GM19099 (cell line): ENCODE measurements around the gene KIAA2012.

ENCODE experiments used
- POLR2A ChIP-seq: IDR thresholded peaks from 3 replicates; pipeline ENCODE4 v1.6.1; 2011; ENCODE audit warnings: low read depth; ENCODE audit not compliant: insufficient read length; ENCODE audit errors: extremely low read depth

Gene KIAA2012

DNA sequence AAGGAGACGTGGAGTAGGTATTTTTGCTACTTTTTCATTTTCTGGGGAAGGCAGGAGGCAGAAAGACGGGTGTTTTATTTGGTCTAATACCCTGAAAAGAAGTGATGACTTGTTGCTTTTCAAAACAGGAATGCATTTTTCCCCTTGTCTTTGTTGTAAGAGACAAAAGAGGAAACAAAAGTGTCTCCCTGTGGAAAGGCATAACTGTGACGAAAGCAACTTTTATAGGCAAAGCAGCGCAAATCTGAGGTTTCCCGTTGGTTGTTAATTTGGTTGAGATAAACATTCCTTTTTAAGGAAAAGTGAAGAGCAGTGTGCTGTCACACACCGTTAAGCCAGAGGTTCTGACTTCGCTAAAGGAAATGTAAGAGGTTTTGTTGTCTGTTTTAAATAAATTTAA is 36.0 kb upstream of the KIAA2012 start:
- TF ChIP-seq POLR2A, result no peak

DNA sequence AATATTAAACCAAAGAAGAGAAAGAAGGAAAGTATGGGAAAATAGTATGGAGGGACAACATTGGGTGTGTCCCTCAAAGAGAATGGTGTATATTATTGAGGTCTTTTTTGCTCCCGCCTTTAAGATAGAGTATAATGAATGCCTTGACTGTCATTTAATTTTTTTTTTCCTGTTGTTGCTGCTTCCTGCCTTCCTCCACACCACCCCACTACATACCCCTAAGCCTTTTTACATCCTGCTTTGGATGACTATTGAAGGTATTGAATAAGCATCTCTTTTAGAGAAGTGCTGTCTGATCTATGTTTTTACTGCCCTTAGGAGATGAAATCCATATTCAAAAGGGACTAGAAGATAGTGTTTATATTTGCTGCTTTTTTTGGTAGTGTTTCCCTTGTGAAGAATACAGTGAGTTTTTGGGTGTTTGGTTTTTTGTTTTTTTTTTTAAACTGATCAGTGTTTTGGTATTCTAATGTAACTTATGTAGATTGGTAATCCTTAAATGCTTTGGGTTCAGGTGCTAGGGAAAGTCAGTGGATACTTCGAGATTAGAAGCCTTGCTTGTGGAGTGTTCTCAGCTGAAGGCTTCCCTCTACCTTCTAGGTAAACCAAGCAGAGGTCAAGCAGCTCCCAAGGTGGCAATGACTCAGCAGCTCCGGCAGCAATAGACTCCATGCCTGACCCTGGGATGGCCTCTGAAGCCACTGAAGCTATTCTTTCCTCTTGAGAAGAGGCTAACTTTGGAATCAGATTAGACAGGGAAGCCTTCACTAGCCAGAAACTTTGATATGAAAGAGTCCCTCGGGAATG is 34.4 kb upstream of the KIAA2012 start:
- no peak for TF ChIP-seq POLR2A

DNA sequence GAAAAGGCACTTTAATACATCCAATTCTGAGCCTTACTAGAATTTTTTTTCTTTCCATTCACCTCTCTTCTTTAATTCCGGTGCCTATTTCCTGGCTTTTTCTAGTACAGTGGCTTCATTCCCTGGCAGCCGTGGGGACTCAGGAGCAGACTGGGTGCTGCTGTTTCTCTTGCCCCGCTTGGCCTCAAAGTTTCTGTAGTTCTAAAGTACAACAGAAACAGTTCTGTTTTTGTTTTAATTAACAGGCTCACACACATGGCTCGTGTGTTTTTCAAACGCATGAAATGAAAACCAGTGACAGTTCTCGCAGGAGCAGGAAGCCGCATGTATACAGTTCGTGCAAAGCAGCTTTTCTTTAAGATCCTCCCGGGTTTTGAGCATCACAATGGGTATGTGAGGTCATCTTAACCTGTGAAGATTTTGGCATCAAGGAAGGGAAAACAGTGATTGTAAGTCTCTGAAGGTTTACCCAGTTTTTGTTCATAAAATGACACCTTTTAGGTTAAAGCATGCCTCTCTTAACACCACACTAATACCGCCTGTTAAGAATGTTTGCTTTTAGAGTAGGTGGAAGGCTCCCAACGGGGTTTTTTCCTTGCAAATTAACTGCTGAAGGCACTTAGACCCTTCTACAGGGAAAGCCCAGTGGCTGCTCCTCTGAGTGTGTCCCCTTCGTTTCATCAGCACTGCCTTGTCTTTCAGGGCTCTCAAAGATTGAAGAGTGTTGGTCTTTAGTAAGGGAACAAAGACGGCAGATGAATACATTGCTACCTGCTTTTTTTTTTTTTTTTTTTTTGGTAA is 33.6 kb upstream of the KIAA2012 start:
- no peak for TF ChIP-seq POLR2A

DNA sequence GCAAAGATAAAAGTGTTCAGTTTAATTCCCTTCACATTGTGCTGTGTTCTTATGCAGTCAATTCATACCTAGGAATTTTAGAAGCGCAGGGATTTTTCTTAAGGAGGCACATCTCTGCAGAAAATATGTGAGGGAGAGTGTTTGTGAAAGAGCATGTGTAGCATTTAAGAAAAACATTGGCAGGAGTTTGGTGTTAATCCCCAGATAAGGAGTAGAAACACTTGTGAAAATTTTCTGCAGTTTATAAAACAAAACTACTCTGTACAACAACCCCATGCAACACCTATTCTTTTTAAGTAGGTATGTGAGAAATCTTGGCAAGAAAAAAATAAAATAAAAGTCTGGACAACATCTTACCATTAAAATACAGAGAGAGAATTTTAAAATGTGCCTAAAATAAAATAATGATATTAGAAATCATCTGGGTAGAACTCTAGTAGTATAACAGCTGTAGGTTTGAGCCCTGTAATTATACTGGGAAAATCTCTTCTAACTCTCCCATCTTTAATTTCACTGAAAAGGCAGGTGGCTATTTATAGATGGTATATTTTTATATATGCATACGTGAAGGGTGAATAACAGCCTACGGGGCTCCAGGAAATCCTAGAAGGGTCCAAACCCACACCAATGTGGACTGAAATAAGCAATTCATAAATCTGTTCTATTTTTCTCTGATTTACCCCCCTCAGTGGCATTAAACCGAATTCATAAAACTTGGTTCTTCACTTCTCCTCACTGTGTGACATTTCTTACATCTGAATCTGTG is 32.8 kb upstream of the KIAA2012 start:
- no peak for TF ChIP-seq POLR2A

DNA sequence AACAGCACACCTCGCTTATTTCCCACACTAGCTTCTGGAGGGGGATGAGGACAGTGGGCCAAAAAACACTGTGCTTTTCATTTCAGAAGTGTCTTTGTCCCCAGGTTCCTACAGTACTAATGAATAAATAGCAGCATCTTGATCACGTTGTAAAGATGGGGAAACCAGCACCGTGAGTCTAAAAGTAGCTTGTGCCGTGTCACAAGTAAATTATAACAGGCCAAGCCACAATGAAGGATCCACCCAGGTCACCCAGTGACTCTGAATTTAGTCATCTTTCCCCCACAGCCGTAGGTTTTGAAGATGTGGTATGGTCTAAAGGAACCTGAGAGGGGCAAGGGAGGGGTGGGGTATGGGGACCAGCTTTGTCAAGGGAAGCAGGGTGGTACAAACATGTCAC is 30.6 kb upstream of the KIAA2012 start:
- TF ChIP-seq POLR2A, result no peak

DNA sequence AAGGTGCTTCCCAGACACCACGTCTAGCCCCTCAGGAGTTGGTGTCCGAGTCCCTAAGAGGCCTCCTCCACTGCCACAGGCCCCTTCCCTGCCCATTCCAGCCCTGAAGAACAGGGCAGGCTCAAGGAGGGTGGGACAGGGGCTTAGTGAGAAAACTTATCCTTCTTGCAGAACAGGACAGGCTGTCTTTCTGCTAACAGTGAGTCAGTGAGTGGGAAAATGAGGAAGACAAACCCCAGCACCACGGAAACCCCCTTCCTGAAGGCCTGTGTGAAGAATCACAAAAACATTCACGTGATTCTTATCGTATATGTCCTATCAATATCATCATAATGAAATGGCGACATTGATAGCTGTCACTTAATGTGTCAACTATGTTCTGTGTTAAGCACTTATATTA is 29.6 kb upstream of the KIAA2012 start:
- no peak for TF ChIP-seq POLR2A

DNA sequence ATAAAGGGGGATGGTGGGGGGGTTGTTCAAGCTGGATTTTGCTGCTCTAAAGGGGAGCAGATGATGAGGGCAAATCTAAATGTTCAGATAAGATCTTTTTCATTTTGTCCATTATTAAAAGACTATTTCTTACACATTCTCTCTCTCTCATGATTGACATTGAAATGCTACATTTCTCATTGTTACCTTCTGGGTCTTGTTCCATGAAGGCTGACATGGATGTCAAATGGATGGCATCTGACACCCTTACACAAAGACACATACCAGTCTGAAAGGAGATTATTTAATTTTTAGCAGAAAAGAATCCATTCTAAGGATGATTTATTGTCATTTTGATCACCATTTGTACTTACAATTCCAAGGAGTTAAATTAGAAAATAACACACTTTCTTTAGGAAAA is 28.3 kb upstream of the KIAA2012 start:
- no peak for TF ChIP-seq POLR2A

DNA sequence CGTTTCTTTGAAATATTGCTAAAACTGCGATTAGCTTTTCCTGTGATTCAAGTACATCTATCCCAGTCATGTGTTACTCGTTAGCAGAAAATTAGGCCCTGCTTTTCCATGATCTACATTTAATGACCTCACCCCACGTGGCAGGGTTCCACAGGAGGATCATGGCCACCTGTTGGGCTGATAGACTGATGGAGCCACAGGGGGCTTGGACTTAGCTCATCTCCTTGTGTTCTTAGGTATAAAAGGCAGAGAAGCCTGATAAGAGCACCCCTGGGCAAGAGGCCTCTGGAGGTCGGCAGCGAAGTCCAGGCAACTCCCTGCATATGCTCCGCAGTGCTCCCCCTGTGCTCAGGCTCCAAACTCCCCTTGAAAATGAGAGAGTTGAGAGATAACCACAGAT is 26.5 kb upstream of the KIAA2012 start:
- TF ChIP-seq POLR2A, result no peak

DNA sequence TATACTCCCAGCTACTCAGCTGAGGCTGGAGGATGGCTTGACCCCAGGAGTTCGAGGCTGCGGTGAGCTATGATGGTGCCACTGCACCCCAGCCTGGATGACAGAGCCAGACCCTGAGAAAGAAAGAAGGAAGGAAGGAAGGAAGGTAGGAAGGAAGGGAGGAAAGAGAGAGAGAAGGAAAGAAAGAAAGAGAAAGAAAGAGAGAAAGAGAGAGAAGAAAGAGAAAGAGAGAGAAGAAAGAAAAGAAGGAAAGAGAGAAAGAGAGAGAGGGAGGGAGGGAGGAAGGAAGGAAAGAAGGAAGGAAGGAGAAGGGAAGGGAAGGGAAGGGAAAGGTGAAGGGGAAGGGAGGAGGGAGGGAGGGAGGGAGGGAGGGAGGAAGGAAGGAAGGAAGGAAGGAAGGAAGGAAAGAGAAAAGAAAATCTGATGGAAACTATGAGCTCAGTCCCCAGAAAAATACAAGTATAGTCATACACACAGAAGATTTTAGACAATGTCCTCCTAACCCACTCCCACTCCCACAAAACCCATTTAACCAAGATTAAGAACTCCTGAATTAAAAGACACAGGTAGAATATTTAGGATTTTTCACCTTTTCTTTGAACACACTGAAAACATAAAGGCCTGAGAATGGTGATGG is 23.8 kb upstream of the KIAA2012 start:
- no peak for TF ChIP-seq POLR2A

DNA sequence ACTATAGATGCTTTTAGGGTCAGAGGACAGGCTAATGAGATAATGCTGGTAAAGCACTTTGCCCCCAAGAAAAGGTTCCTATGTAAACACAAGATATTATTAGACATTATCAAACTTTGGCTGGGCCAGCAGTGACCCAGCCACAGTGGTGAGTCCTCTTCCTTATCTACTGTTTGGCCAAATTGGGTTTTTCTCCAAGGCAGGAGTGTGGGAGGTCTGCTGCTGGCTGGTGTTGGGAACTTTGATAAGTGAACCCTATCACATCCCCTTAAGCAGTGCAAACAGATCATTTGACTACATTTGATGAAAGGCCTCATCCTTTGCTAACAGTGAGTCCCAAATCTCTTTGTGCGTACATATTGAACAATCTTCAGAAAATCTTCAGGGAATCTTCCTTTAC is 23.2 kb upstream of the KIAA2012 start:
- TF ChIP-seq POLR2A, result no peak

DNA sequence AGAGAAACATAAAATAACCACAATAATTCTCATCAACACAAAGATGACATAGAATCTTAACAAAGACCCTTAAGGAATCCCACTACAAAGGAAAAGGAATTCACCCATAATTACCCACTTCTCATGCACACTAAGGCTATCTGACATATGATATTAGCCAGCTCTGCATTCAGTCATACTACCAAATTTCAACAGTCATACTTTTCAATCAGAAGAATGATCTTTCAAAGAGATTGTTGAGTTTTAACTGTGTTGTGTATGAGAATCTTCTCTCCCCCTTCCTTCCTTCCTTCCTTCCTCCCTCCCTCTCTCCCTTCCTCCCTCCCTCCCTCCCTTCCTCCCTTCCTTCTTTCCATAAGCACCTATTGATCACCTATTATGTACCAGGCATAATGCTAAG is 22.4 kb upstream of the KIAA2012 start:
- TF ChIP-seq POLR2A, result no peak

DNA sequence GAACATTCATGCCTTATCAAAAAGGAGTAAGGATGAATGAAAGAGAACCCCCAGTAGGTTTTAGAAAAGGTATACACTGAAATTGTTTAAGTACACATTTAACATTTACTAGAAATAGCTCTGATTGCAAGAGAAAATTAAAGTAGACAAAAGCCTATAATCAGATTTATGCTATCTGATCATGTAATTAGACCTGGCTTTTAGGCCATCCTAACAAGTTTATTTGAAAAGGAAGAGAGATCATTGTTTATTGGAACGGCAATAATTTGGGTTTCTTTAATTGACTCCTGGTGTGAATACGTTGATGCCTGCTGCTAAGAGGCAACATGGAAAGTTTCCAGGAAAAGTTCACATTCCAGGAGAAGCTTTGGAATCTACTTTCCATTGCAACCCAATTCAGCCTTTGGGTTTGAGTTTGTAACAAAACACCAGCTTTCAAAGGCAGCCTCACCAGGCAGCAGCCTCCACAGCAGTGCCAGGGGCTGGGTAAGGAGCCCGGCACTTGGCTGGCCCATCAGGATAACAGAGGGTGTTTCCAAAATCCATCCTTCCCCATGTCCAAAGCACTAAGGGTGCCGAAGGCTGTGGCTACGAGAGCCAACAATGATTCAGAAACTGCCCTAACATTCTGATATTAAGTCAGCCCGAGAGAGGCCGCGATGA is 21.4 kb upstream of the KIAA2012 start:
- no peak for TF ChIP-seq POLR2A

DNA sequence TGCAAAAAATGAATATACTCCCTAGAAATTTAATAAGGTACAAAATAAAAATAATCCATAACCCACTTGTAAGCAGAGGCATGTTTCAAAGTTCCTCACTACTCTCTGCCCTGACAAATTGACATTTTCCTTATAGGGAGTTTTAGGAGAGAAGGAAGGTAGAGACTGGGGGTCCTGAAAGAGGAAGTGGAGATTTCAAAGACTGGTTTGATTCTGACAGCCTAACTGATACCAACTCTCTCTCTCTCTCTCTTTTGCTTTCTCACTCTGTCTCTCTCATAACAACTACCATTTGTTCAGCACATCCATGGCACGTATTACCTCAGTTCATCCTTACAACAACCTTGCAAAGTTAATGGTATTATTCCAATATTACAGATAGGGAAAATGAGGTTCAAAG is 20.8 kb upstream of the KIAA2012 start:
- TF ChIP-seq POLR2A, result no peak

DNA sequence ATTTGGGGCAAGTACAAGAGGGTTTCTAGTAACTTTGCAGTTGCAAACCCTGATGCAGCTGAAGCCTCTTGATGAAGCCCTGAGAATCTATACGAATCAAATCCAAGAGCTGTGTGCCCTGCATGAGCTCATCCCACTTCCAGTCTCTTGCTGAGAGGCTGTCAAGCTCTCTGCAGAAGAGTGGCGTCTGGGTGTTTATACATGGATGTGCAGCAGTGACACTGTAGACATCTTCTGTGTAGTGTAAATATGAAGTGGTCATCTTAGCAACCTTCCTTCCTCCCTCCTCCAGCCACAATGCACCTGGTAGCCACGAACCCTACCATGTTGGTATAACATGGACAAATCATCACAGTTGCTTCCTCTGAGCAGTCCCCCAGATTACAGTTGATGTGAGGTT is 18.4 kb upstream of the KIAA2012 start:
- TF ChIP-seq POLR2A, result no peak
